Transverse colon (tissue), 4 donors: ENCODE results near the gene SSU72.

ENCODE experiments used
- EP300 ChIP-seq: sonication (generic); formaldehyde crosslinking; IDR thresholded peaks from one replicate; pipeline ENCODE4 v1.6.1; 2017; ENCODE audit warnings: antibody characterized with exemption, low read depth
- POLR2A ChIP-seq: fragments of 450-650 bp; IDR thresholded peaks from one replicate; pipeline ENCODE4 v1.6.1; 2016; ENCODE audit warnings: antibody characterized with exemption, mild to moderate bottlenecking, moderate library complexity
- POLR2AphosphoS5 ChIP-seq, 3 donors: sonication (generic); formaldehyde crosslinking; IDR thresholded peaks; one replicate each; pipeline ENCODE4 v1.6.1; 2016; ENCODE audit warnings: antibody characterized with exemption in 3 of 3
- TF ChIP-seq, protein P1 (sequence below), 5 experiments: fragments of 200-600 bp in 3 of 5; fragments of 450-650 bp in 2 of 5; sonication (generic) in 3 of 5; IDR thresholded peaks; 1 replicate in 2 of 5; 2 replicates in 3 of 5; pipeline ENCODE4 v1.5.1; 2016 to 2017; ENCODE audit warnings: antibody characterized with exemption in 5 of 5, inconsistent platforms in 3 of 5, mild to moderate bottlenecking in 2 of 5, moderate library complexity in 1 of 5

GRCh38 chr1:1539310-1540089 lies 35.2 kb downstream of the SSU72 start:
- TF ChIP-seq, protein P1, sequence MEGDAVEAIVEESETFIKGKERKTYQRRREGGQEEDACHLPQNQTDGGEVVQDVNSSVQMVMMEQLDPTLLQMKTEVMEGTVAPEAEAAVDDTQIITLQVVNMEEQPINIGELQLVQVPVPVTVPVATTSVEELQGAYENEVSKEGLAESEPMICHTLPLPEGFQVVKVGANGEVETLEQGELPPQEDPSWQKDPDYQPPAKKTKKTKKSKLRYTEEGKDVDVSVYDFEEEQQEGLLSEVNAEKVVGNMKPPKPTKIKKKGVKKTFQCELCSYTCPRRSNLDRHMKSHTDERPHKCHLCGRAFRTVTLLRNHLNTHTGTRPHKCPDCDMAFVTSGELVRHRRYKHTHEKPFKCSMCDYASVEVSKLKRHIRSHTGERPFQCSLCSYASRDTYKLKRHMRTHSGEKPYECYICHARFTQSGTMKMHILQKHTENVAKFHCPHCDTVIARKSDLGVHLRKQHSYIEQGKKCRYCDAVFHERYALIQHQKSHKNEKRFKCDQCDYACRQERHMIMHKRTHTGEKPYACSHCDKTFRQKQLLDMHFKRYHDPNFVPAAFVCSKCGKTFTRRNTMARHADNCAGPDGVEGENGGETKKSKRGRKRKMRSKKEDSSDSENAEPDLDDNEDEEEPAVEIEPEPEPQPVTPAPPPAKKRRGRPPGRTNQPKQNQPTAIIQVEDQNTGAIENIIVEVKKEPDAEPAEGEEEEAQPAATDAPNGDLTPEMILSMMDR (IDR thresholded peaks at IDR 0.05), result no peak
- TF ChIP-seq POLR2AphosphoS5 (IDR thresholded peaks at IDR 0.05) (no peak), POLR2A (no peak), EP300 (no peak)
